NK-92 (cell line): ENCODE measurements around the gene PRR33.

ENCODE experiments used
- DNase-seq: peaks from one replicate; lab custom pipeline; 2025; ENCODE audit not compliant: unreplicated experiment; lab: John Stamatoyannopoulos, UW

Gene PRR33

DNA sequence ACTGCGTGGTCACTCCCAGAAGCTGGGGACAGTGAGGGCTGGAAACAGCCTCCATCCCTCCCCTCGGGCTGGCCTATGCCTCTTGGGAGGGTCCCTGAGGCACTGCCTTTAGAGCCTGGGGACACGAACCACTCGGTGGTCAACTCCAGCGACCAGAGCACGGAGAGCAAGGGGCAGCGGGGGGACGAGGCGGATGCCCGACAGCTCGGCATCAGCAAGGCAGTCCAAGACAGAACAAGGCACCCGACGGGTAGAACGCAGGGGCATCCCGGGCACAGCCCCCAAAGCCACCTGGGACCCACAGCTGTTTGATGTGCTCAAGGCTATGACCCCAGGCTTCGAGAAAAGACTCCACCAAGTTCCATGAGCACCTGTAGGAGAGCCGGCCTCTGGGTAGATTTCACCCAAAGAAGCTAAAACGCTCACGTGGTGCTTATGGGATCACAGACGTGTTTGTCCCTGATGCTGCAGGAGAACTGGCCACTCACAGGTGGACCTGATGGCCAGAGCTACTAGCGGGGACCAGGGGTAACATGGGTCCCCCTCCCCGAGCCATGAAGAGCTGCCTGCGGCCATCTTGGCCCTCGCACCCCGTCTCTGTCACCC lies 39.3 kb downstream of the PRR33 start:
- DNase-seq, result no peak

DNA sequence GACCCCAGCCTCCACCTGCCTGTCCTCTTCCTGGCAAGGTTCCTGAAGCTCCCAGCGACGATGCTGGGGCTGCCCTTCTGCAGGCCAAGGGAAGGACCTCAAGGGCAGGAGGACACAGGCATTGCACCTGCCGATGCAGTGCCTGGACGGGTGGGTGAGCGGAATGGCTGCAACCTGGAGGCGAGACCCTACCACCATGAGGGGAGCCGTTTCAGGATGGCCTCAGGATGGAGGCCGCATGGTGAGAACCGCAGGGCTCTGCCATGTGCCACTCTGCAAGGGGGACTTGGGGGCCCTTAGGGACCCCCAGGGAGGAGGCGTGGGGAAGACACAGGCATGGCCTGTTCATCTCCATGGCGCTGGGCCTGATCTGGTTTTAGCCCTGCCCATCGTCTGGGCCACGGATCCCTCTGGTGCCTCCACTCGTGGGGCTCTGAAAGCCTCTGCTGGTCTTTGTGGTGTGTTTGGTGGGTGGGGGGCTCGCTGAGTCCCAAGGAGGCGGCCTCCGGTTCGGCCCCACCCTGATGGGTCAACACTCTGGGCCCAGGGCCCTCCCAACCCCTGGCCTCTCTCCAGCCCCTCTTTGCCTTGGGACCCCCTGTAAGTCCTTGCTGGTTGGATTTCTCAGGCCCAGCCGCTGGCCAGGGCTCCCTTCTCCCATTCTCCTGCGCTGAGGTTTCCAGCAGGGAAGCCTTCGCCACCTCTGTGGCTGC lies 40.1 kb downstream of the PRR33 start:
- DNase-seq, result no peak

DNA sequence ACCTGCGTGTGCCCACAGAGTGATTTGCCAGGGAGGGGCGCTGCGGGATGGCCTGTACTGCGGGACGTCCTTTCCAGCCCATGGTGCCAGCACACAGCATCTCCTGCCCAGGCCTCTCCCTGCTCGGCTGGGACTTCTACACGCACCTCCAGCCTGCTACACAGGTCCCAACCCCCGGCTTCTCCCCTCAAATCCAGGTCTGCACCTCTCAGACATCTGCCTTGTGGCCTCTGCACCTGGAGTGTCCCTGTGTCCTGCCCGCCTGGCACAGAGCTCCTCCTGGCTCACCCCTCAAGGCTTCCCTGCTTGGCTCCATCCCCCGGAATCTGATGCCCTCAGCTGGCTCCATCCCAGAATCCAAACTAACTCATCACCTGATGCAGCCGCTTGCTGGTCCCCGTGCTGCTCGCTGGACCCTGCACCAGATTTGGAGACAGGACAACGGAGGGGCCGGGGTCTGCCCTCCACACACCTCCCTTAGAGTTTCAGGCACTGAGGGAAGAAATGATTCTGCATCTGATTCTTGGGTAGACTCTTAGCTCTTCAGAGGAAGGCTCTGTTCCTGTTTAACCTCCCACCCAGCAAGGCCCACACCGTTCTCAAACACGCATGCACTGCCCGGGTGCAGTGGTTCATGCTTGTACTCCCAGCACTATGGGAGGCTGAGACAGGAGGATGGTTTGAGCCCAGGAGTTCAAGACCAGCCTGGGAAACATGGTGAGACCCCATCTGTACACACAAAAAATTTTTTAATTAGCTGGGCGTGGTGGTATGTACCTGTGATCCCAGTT lies 42.9 kb downstream of the PRR33 start:
- no peak for DNase-seq

DNA sequence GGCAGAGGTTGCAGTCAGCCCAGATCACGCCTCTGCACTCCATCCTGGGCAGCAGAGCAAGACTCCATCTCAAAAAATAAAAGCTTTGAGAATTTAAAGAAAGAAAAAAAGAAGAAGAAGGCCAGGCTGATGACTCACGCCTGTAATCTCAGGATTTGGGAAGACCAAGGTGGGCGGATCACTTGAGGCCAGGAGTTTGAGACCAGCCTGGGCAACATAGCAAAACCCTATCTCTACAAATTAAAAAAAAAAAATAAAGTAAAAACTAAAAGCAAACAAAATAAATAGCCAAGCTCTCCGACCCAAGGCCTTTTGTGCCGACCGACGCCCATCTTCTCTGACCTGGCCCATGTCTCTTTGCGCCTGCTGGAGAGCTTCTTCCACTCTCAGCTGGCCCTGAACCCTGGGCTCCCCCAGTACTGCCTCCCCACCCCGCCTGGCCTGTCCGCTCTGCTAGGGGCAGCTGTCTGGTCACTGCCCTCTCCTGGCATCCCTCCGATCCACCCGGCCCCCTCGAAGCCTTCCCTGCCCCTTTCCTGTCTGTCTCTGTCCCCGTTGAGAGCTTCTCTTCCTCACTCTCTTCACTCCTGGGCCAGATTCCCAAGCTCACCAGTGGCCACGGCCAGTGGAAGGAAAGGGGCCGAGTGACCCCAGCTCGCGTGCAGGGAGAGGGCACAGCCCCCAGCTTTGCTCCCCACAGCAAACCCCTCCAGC lies 43.6 kb downstream of the PRR33 start:
- DNase-seq, result no peak

DNA sequence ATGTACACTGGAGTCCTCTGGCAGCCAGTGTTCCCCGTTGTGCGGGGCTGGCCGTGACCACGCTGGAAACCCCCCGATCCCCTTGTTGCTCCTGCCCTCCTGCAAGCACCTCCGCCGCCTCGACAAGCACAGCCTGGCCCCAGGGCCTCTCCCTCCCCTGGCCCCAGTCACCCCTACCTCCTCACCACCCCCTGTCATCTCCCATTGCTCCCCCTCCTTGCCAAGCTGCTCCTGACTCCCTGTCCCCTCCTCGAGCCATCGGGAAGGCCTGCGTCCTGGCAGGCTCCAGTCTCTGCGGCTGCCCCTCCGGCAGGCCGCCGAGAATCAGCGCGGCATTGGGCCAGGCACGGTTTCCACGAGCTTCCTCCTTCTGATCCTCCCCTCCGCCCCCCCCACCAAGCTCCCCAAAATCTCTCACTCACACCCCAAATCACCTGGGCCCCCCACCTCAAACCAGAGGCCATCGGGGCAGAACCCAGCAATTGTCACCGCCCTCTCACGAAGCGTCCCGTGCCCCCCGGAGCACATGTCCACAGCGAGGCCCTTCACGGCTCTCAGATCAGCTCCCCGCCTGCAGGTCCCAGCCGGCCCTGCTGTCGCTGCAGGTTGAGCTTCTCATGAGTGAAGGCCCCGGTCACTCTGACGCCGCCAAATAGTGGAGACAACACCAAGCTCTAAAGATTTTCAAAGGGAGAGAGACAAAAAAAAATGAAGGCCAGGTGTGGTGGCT lies 44.5 kb downstream of the PRR33 start:
- no peak for DNase-seq

DNA sequence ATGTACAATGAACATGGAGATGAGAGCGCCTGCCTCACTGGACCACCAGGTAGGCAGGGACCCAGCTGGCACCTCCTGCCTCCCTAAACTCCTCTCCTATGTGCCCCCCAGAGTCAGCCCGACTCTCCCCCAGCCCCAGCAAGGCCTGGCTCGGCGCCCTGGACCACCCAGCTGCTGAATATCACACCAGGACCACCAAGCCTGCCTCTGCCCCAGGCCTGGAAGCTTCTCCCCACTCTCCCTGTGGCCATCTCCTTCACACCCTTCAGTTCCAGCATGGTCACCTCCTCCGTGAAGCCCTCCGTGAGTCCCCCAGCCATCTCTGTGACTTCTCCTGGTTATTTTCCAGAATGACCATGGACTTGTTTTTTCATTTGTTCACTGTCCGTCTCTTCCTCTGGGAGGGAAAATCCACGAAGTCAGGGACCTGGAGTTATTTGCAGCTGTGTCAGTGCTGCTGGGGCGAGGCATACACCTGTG lies 45.2 kb downstream of the PRR33 start:
- no peak for DNase-seq

DNA sequence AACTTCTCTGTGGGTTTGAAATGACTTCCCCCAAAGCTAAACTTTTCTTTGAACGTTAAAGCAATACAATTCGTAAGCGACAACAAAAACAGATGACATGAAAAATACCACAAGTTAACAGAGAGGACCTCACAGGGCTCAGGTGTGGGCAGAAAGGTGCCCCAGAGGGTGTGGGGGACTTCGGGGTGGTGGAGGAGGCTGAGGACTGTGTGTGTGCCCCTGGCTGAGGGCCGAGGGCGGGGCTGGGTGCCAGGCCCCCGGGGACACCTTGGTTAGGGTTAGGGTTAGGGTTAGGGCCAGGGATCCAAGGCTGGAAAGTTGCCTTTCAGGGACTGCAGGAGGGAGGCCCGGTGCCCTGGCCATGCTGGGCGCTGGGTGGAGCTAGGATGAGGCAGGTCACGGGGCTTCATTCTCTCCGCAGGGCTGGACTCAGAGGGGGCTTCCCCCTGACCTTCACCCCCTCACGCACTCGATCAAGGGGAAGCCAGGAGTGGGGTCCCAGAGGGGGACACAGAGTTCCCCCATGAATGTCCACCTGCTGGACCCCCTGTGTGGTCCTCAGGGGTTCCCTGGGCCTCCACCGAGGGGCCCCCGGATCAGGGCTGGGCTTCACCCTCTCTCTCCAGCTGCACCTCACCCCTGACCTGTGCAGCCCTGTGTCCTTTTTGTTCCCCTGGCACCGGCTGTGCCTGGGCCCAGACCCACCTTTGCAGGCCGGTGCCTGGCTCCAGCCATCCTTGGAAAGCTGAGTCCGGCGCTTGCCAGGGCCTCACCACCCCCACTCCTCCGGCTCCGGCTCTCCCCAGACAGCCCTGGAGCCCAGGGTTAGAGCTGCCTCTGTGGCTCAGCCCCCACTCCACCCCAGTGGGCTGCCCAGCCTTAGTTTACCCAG lies 45.9 kb downstream of the PRR33 start:
- DNase-seq, result no peak

DNA sequence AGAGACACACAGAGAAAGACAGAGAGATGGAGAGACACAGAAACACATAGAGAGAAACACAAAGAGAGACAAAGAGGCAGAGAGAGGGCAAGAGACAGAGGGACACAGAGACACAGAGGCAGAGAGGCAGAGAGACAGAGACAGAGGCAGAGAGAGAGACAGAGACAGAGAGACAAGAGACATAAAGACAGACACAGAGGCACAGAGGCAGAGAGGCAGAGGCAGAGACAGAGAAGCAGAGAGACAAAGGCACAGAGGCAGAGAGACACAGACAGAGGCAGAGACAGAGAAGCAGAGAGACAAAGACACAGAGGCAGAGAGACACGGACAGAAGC lies 46.6 kb downstream of the PRR33 start:
- DNase-seq, result no peak

DNA sequence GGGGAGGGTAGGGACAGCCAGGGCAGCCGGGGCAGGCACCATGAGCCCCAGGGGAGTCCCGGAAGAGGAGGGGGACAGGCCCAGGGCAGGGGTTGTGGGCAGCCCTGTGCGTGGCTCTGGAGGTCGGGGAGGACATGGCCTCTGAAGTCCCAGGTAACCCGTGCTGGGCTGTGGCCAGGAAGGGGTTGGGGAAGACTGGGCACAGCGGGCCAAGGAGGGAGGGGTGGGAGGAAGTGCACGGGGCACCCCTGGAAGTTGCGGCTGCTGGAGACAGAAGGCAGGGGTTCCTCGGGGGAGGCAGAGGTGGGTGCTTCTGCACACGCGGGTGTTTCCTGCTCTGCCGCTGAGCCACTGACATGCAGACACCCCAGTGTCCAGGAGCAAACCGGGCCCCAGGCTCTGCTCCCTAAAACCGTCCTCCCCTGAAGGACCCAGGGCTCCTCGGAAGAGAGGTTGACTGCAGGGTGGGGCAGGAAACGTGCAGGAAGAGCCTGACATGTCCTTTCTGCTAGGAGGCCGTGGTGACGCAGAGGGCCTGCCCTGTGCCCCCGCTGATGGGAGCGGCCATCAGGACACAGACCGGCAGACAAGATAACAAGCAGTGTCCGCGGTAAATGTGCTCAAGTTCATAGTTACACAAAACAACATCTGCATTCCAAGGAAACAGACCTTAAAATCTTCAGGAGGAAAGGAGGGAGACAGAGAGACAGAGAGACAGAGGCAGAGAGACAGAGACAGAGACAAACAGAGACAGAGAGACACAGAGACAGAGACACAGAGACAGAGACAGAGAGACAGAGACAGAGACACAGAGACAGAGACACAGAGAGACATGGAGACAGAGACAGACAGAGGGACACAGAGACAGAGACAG lies 47.2 kb downstream of the PRR33 start:
- no peak for DNase-seq

DNA sequence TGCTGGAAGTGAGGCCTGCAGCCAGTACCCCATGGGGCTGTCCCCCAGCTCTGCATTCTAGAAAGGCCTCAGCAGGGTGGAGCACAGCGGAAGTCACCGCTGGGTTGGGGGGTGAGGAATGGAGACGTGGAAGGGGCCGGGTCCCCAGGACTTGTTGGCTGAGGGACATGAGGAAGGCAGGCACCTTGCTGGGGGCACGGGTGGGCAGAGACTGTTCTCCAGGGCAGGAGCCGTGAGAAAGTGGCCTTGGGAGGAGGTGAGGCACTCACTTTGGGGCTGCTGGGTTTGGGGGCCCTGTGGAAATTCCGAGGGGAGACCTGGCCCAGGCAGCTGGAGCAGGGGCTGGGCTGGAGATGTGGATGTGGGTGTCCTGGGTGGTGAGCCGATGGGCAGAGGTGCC lies 47.9 kb downstream of the PRR33 start:
- no peak for DNase-seq

DNA sequence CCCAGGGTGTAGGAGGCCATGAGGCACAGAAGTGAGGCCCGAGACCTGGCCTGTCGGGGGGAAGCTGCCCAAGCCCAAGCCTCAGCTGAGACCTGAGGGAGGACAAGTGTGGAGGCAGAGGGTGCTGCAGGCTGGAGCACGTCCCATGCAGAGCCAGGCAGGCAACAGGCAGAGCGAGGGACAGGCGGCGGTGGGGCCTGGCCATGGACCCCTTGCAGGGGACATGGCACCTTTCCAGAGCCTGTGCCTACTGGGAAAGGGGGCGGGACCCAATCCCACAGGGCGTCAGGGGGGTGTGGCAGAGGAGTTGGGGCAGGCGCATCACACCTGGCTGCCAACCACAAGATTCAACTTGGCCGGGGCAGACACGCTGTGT lies 48.6 kb downstream of the PRR33 start:
- no peak for DNase-seq

DNA sequence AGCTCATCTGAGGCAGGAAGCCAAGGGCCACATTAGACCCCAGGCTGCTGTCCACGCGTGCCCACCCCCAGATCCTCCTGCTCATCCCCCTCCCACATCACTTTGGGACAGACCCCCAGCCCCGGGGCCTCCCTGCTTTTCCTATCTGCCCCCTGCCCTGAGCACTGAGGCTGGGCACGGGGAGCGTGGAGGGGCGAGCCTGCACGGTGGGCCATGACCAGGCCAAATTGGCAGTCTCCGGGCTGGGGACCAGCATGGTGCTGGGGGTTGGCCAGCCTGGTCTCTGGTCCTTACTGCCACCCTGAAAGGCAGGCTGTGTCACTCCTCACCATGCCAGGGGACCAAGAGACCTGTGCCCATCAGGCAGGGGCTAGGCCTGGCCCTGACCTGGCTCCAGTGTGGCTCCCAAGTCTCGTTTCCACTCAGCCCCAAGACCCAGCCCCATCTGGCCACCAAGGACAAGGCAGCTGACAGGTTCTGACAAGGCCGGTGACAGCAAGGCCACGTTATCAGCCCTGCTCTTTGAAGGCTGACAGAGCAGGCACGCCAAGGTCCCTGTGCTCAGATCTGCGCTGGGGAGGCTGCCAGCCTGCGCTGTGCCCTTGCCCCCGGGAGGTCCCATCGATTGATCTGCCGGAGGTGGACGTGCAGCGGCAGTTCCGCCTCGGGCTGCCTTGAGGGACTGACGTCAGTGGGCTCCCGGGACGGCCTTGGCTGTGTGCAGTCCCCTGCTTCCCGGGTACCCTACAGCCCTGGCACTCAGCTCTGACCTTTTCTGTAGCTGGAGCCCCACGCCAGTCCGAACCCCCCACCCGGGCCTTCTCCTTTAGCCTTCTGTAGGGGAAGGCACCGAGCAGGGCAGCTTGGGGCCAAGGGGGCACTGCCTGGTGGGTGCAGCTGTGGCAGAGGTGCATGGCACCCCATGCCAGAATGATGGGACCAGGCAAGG lies 49.3 kb downstream of the PRR33 start:
- no peak for DNase-seq

DNA sequence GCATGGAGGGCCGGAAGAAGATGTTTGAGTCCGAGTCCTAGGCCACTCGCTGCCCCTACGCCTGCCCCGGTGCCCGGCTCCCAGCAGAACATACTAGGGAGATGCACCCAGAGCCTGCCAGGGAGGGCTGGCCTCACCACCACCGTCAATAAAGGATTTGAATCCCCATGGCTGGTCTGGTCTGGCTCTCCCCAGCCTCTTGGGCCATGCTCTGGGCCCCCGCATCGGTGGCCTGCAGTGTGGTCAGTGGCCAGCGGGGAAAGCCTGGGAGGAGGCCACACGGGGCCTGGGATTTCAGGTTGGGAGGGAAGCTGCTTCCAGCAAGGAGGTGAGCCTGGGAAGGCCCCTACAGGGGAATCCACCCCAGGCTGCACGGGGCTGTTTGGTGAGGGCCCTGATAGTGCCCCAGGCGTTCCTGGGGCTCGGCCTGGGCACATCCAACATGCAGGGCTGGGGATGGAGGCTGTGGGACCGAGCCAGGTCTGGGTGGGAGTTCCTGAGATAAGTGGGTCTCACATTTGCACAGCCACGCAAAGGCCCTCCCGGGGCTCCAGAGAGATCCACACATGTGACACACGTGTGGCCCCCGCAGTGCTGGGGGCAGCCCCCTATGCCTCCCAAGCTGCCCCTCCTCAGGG lies 50.1 kb downstream of the PRR33 start:
- no peak for DNase-seq

DNA sequence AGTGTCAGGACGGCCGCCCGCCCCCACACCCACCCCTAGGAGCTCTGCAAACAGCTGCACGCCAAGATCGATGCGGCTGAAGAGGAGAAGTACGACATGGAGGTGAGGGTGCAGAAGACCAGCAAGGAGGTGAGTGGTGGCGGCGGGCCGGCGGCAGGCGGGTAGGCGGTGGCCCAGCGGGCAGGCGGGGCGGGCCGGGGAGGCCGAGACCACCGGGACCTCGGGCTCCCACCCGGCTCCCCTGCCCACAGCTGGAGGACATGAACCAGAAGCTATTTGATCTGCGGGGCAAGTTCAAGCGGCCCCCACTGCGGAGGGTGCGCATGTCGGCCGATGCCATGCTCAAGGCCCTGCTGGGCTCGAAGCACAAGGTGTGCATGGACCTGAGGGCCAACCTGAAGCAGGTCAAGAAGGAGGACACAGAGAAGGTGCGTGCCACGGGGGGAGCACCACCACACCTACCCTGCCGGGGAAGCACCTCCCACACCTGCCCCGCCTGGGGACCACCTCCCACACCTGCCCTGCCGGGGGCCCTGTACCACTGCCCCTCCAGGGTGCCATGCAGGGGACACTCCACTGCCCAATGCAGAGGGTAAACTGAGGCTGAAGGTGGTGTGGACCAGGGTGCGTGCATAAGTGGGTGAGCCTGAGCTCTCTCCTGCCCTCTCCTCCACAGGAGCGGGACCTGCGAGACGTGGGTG lies 50.8 kb downstream of the PRR33 start:
- no peak for DNase-seq

DNA sequence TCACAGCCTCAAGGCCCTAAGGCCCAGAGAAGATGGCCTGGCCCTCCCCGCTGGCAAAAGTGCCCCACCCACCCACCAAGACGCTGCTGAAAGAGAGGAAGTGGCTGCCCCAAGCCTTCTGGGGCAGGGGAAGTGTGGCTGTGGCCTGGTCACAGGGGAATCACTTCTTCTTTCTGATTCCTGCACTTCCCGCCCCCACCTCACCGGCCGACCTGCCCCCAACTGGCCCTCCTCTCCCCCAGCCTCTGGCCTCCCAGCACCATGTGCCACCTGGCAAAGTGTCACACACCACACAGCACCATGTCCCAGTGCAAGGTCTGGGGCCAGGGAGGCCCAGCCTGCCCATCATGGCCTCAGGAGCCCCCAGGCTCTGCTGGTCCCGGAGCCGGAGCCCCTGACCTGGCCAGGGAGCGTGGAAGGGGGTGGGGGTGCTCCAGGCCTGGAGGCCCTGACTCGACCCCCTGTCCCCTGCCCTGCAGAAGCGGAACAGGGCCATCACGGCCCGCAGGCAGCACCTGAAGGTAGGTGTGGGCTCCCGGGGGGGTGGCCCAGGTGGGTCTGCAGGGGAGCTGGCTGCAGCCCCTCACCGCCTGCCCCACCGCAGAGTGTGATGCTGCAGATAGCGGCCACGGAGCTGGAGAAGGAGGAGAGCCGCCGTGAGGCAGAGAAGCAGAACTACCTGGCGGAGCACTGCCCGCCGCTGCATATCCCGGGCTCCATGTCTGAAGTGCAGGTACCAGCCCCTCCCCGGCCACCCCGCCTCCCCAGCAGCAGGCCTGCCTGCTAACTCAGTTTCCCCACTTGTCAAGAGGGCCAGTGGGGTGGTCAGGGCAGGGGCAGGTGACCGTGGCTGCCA lies 51.5 kb downstream of the PRR33 start:
- DNase-seq, result no peak
